HEK293 (cell line): ENCODE measurements around the gene LAG3.
A peak's percentile ranks its signal among the peaks of the same experiment; 100 is the strongest.

Experiments
- CTCF ChIP-seq: fragments of 450-650 bp; formaldehyde crosslinking; IDR thresholded peaks from 2 replicates; pipeline ENCODE4 v1.5.1; 2016; ENCODE audit warnings: missing biosample characterization, missing genetic modification characterization
- SCRT2 ChIP-seq: fragments of 450-650 bp; formaldehyde crosslinking; IDR thresholded peaks from 2 replicates; pipeline ENCODE4 v1.5.1; 2016; ENCODE audit warnings: missing biosample characterization, missing genetic modification characterization
- SP2 ChIP-seq: fragments of 450-650 bp; formaldehyde crosslinking; IDR thresholded peaks from 2 replicates; pipeline ENCODE4 v1.5.1; 2016; ENCODE audit warnings: missing biosample characterization, missing genetic modification characterization
- YY1 ChIP-seq: fragments of 450-650 bp; formaldehyde crosslinking; IDR thresholded peaks from 2 replicates; pipeline ENCODE4 v1.5.1; 2018; ENCODE audit warnings: missing biosample characterization, missing genetic modification characterization
- ZBTB7A ChIP-seq: fragments of 450-650 bp; formaldehyde crosslinking; IDR thresholded peaks from 2 replicates; pipeline ENCODE4 v1.5.1; 2016; ENCODE audit warnings: low read depth, missing biosample characterization, missing genetic modification characterization
- ZNF174 ChIP-seq: fragments of 450-650 bp; formaldehyde crosslinking; IDR thresholded peaks from 2 replicates; pipeline ENCODE4 v1.5.0; 2017; ENCODE audit warnings: missing biosample characterization, mild to moderate bottlenecking, missing genetic modification characterization
- ZNF335 ChIP-seq: fragments of 450-650 bp; formaldehyde crosslinking; conservative IDR thresholded peaks from 2 replicates; pipeline ENCODE4 v1.5.1; 2016; ENCODE audit warnings: missing biosample characterization, missing genetic modification characterization
- TF ChIP-seq, protein P1 (sequence below): fragments of 450-650 bp; formaldehyde crosslinking; IDR thresholded peaks from 2 replicates; pipeline ENCODE4 v1.5.1; 2016; ENCODE audit warnings: missing biosample characterization, missing genetic modification characterization
- TF ChIP-seq, protein P2 (sequence below): fragments of 450-650 bp; formaldehyde crosslinking; IDR thresholded peaks from 2 replicates; pipeline ENCODE4 v1.5.1; 2016; ENCODE audit warnings: missing biosample characterization, missing genetic modification characterization
- TF ChIP-seq, protein P3 (sequence below): fragments of 450-650 bp; formaldehyde crosslinking; IDR thresholded peaks from 2 replicates; pipeline ENCODE4 v1.5.1; 2016; ENCODE audit warnings: missing biosample characterization, missing genetic modification characterization, low read depth

GRCh38 chr12:6824085-6824775, 51.9 kb downstream of the LAG3 start:
- TF ChIP-seq ZNF335 (tag by site-specific recombination) (no peak), SCRT2 (no peak), CTCF (tag by site-specific recombination) (0 out of 2 replicates have a peak, but pooled peaks have one; percentile 22), ZNF174 (tag by site-specific recombination) (no peak), ZBTB7A (tag by site-specific recombination) (no peak), YY1 (no peak), SP2 (tag by site-specific recombination) (no peak)
- TF ChIP-seq, protein P1, sequence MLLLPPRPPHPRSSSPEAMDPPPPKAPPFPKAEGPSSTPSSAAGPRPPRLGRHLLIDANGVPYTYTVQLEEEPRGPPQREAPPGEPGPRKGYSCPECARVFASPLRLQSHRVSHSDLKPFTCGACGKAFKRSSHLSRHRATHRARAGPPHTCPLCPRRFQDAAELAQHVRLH (tag by site-specific recombination): no peak
- TF ChIP-seq, protein P2, sequence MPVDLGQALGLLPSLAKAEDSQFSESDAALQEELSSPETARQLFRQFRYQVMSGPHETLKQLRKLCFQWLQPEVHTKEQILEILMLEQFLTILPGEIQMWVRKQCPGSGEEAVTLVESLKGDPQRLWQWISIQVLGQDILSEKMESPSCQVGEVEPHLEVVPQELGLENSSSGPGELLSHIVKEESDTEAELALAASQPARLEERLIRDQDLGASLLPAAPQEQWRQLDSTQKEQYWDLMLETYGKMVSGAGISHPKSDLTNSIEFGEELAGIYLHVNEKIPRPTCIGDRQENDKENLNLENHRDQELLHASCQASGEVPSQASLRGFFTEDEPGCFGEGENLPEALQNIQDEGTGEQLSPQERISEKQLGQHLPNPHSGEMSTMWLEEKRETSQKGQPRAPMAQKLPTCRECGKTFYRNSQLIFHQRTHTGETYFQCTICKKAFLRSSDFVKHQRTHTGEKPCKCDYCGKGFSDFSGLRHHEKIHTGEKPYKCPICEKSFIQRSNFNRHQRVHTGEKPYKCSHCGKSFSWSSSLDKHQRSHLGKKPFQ (tag by site-specific recombination): no peak
- TF ChIP-seq, protein P3, sequence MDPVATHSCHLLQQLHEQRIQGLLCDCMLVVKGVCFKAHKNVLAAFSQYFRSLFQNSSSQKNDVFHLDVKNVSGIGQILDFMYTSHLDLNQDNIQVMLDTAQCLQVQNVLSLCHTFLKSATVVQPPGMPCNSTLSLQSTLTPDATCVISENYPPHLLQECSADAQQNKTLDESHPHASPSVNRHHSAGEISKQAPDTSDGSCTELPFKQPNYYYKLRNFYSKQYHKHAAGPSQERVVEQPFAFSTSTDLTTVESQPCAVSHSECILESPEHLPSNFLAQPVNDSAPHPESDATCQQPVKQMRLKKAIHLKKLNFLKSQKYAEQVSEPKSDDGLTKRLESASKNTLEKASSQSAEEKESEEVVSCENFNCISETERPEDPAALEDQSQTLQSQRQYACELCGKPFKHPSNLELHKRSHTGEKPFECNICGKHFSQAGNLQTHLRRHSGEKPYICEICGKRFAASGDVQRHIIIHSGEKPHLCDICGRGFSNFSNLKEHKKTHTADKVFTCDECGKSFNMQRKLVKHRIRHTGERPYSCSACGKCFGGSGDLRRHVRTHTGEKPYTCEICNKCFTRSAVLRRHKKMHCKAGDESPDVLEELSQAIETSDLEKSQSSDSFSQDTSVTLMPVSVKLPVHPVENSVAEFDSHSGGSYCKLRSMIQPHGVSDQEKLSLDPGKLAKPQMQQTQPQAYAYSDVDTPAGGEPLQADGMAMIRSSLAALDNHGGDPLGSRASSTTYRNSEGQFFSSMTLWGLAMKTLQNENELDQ (tag by site-specific recombination): no peak
